Astrocyte (in vitro differentiated cells and primary cell): ENCODE results near the gene SCUBE1. TPM values are rescaled to one million over a fixed set of nuclear protein-coding genes. Genes with fewer than 3 reads are reported as not detected.

ENCODE experiments used
- DNase-seq: peaks from one replicate; pipeline ENCODE4 v3.0.0-alpha.2; 2010; ENCODE audit warnings: low read depth
- FAIRE-seq: peaks from 2 replicates; lab custom pipeline; 2011; peaks lifted over from hg19 to GRCh38; lab: Jason Lieb, UNC
- H2AFZ ChIP-seq: 2 replicates; pipeline ENCODE4 v1.6.0; 2012; ENCODE audit warnings: low read depth, low read length, inconsistent platforms
- H3K27ac ChIP-seq: 2 replicates; pipeline ENCODE4 v1.5.1; 2011; ENCODE audit warnings: low read depth, low read length, inconsistent platforms
- H3K27me3 ChIP-seq: 2 replicates; pipeline ENCODE4 v1.6.0; 2011; ENCODE audit warnings: low read length, inconsistent platforms; ENCODE audit not compliant: insufficient read depth
- H3K36me3 ChIP-seq: 2 replicates; pipeline ENCODE4 v1.5.1; 2011; ENCODE audit warnings: low read length, inconsistent platforms; ENCODE audit not compliant: insufficient read depth
- H3K4me1 ChIP-seq: 2 replicates; pipeline ENCODE4 v1.5.1; 2011; ENCODE audit warnings: low read length, inconsistent platforms; ENCODE audit not compliant: insufficient read depth
- H3K4me2 ChIP-seq: 2 replicates; pipeline ENCODE4 v1.6.0; 2012; ENCODE audit warnings: low read length, inconsistent platforms
- H3K4me3 ChIP-seq: 2 replicates; pipeline ENCODE4 v1.5.1; 2011; ENCODE audit warnings: low read depth, mild to moderate bottlenecking, low read length, inconsistent platforms; ENCODE audit not compliant: insufficient read depth
- H3K79me2 ChIP-seq: 2 replicates; pipeline ENCODE4 v1.6.0; 2012; ENCODE audit warnings: mild to moderate bottlenecking, low read length, inconsistent platforms; ENCODE audit not compliant: insufficient read depth
- H3K9ac ChIP-seq: 2 replicates; pipeline ENCODE4 v1.6.0; 2012; ENCODE audit warnings: mild to moderate bottlenecking, low read length, inconsistent platforms
- H3K9me3 ChIP-seq: 2 replicates; pipeline ENCODE4 v1.5.1; 2012; ENCODE audit warnings: low read depth, mild to moderate bottlenecking, low read length, inconsistent platforms; ENCODE audit not compliant: insufficient read depth
- H4K20me1 ChIP-seq: 2 replicates; pipeline ENCODE4 v1.6.0; 2012; ENCODE audit warnings: low read length, inconsistent platforms; ENCODE audit not compliant: insufficient read depth
- H3K27ac Mint-ChIP-seq: one replicate; pipeline ENCODE4 v1.8.0; 2021; ENCODE audit warnings: mild to moderate bottlenecking, mixed read lengths; ENCODE audit not compliant: unreplicated experiment
- H3K27me3 Mint-ChIP-seq: one replicate; pipeline ENCODE4 v1.8.0; 2021; ENCODE audit warnings: low read depth, mixed read lengths; ENCODE audit not compliant: unreplicated experiment
- H3K36me3 Mint-ChIP-seq: one replicate; pipeline ENCODE4 v1.8.0; 2021; ENCODE audit warnings: low read depth, mixed read lengths; ENCODE audit not compliant: unreplicated experiment
- H3K4me1 Mint-ChIP-seq: one replicate; pipeline ENCODE4 v1.8.0; 2021; ENCODE audit warnings: low read depth, mixed read lengths; ENCODE audit not compliant: unreplicated experiment
- H3K4me3 Mint-ChIP-seq: one replicate; pipeline ENCODE4 v1.8.0; 2021; ENCODE audit warnings: mild to moderate bottlenecking, moderate library complexity, mixed read lengths; ENCODE audit not compliant: unreplicated experiment
- H3K9me3 Mint-ChIP-seq: one replicate; pipeline ENCODE4 v1.8.0; 2021; ENCODE audit warnings: mild to moderate bottlenecking, mixed read lengths; ENCODE audit not compliant: unreplicated experiment
- EZH2 ChIP-seq: IDR thresholded peaks from 2 replicates; pipeline ENCODE4 v1.6.1; 2012; ENCODE audit warnings: mild to moderate bottlenecking, low read length, inconsistent platforms; ENCODE audit not compliant: insufficient read depth
- total RNA-seq: library from RNA; stranded (reverse); gene quantifications from 2 replicates; pipeline ENCODE4 v1.2.1, GENCODE V29; 2021
- TF ChIP-seq, protein P1 (sequence below): IDR thresholded peaks from 2 replicates; pipeline ENCODE4 v1.5.1; 2011; ENCODE audit warnings: low read depth, mild to moderate bottlenecking, inconsistent platforms, low read length, moderate library complexity; ENCODE audit not compliant: insufficient read depth

The SCUBE1 gene
- total RNA-seq, 1 donor from 2014 or later = 0.07 TPM

DNA sequence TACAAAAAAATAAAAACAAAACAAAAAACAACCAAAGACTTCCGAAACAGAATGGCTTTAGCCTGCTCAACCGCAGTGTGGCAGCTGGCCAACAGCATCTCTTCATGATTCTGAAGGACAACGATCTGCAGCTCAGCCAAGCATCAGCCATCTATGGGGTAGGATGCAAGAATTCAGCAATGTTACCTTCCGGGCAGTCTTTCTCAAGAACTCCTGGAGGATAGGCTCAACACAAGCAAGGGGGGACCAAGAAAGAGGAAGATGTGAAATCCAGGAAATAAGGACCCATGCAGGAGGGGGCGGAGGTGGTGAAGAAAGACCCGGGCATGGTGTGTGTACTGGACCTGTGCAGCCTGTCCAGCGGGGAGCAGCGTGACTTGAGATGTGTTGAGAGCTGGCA lies 195.4 kb downstream of the SCUBE1 start:
- no peaks in the 10 kb centered on the region for H3K4me1 Mint-ChIP-seq
- FAIRE-seq = no peak

More for the DNA sequence above, 195.4 kb downstream of the SCUBE1 start:
- Mint-ChIP-seq H3K9me3 (no peaks in the 10 kb centered on the region), H3K4me3 (no peak overlapping the region), H3K27me3 (peaks cover 4% of the 10 kb centered on the region), H3K27ac (no peak overlapping the region), H3K36me3 (no peaks in the 10 kb centered on the region)
- Histone ChIP-seq H3K9me3 (no peaks in the 10 kb centered on the region), H3K27ac (no peak overlapping the region), H3K4me1 (peaks cover 12% of the 10 kb centered on the region), H3K9ac (no peak overlapping the region), H3K79me2 (peaks cover 21% of the 10 kb centered on the region), H3K4me3 (no peak overlapping the region), H3K36me3 (no peaks in the 10 kb centered on the region), H4K20me1 (no peaks in the 10 kb centered on the region), H3K27me3 (no peaks in the 10 kb centered on the region), H3K4me2 (no peak overlapping the region), H2AFZ (no peak overlapping the region)
- no peak for DNase-seq
- TF ChIP-seq, protein P1, sequence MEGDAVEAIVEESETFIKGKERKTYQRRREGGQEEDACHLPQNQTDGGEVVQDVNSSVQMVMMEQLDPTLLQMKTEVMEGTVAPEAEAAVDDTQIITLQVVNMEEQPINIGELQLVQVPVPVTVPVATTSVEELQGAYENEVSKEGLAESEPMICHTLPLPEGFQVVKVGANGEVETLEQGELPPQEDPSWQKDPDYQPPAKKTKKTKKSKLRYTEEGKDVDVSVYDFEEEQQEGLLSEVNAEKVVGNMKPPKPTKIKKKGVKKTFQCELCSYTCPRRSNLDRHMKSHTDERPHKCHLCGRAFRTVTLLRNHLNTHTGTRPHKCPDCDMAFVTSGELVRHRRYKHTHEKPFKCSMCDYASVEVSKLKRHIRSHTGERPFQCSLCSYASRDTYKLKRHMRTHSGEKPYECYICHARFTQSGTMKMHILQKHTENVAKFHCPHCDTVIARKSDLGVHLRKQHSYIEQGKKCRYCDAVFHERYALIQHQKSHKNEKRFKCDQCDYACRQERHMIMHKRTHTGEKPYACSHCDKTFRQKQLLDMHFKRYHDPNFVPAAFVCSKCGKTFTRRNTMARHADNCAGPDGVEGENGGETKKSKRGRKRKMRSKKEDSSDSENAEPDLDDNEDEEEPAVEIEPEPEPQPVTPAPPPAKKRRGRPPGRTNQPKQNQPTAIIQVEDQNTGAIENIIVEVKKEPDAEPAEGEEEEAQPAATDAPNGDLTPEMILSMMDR = no peak
- TF ChIP-seq EZH2 = no peak

Other genes with a start within 250 kb of the SCUBE1 start
- gene BIK, start 232.6 kb downstream of the SCUBE1 start, total RNA-seq = 0.31 and 0.32 TPM in 2 replicates
- gene MCAT, start 200.0 kb downstream of the SCUBE1 start, total RNA-seq = 11.5 and 15.1 TPM in 2 replicates
- 124 and 126 TPM in 2 replicates for gene TSPO, start 191.8 kb downstream of the SCUBE1 start, total RNA-seq
- 21.4 and 21.6 TPM in 2 replicates for gene TTLL12, start 156.2 kb downstream of the SCUBE1 start, total RNA-seq
- gene MPPED1, start 68.6 kb upstream of the SCUBE1 start, total RNA-seq = not detected in 2 replicates